NCI-H2171 treated with DMSO at 0.1 percent for 48 hours (cell line): Measurements from ENCODE around the gene CKAP2L.

Experiments used
- DNase-seq: peaks from one replicate; lab custom pipeline; 2025; lab: John Stamatoyannopoulos, UW

CKAP2L gene

GRCh38 chr2:112764071-112765044 is at the start of gene CKAP2L:
Gene CKAP2L, minus strand, starts transcription at chr2:112764609. Its CDS starts 11 bp downstream, at chr2:112764598.
- DNase-seq = peak; percentile 99

DNA sequence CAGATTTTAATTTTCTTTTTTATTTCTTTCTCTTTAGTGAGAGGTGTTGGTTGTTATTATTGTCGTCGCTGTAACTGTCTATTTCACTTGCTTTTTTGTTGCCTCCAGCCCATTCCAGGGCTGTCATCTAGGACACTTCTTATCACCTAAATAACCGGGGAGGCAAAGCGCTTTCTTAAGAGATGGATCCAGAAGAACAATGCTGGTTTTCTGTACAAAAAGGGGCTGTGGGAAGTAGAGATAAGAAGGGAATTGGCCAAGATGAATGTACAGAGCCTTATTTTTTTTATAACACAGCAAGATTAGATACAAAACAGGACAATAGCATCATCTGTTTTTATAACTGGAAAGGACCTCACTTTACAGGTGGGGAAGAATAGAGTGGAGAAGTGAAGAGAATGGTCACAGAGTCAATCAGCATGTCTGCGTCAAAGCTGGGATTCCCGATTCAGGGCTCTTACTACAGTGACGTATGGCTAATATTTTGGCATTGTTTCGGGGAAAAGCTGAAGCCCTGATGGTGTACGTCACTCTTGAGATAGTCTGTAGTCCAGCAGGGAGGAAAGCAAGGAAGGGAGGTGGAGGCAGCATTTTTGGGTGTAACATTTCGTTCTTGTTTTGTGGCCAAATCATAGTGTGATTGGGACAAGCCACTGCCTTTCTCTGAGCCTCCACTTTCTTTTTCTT is 49.0 kb upstream of the CKAP2L start:
- DNase-seq = no peak

- DNase-seq = no peak
Observed at GRCh38 chr2:112812318-112813267, 48.2 kb upstream of the CKAP2L start.

DNA sequence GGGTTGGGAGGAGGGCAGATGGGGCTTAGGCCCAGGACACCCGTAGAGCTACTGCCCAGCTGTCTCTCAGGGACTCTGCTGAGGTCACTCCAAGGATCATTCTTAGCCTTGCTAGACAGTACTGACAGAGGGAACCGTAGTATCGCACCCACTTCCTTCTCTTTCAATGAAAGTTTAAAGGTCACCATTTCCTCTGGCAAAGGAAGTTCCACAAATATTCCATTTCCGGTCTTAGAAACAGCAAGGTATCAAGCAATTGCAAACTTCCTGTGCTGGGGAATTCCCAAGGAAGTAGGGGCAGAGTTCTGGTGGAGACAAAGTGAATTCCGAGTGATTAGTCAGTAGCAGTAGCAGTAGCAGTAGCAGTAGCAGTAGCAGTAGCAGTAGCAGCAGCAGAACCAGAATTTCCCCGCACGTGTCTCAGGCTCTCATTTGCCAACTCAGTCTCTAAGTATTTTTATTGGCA is 47.5 kb upstream of the CKAP2L start:
- DNase-seq = no peak

DNA sequence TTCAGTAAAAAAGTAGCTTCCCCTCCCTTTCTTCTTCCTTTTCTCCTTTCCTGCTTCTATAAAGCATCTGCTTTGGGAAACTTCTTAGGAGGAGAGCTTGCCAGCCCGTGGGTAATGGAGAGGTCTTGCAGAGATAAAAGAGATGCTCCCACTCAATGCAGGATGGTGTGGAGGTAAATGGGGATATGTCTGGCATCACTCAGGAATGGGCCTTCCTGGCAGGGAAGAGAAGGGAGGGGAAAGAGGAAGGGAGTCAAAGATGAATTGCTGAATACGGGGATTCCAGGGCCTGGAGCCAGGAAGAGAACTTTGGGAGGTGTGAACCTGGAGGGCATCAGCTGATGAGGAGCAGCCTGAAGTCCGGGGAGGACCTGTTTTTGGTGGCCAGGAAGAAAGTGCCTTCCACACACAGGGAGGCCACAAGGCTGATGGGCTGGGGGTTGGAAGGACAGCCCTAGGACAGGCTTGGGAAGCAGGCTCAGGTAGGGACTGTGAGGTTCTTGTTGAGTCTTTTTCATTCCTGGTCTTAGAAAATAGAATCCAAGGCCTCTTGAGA is 46.9 kb upstream of the CKAP2L start:
- no peak for DNase-seq

GRCh38 chr2:112809112-112809511 is 44.7 kb upstream of the CKAP2L start:
- no peak for DNase-seq

DNA sequence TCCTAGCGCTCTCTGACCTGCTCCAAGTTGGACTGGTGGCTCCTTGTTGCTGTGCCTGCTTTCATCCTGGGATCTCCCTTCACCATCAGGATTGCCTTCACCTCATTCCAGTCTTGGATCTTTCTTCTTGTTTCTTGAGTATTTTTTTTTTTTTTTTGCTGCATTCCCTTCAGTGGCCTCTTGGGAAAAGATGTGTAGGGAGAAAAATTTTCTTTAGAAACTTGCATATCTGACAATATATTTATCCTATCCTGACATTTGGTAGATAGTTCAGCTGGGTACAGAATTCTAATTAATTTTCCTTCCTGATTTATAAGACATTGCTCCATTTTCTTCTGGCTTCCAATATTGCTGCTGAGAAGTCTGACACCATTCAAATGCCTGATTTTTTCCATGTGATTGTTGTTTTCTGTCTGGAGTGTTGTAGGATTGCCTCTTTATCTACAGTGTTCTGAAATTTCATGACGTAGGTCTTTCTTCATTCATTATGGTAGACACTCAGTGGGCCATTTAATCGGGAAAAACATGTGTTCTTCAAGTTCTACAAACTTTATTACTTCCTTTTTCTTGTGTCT is 42.9 kb upstream of the CKAP2L start:
- DNase-seq = no peak

DNA sequence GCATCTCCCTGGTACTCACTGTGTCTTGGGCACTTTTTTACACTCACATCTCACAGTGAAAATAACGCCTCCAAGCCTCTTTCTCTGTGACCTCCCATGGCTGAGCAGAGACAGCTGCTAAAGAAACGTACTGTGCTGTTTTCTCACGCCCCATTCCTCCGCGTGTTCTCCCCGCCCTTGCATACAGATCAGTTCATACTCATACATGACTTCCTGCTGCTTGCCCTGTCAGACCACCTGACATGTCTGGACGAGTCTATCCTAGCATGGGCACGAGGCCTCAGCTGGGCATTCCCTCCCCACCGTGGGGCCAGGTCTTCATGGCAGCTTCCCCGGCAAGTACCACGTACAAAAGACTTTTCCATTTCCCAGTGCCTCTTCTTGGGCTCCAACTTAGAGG is 41.1 kb upstream of the CKAP2L start:
- DNase-seq = no peak

GRCh38 chr2:112803691-112804521 is 39.5 kb upstream of the CKAP2L start:
- DNase-seq = no peak

GRCh38 chr2:112800881-112801583 is 36.6 kb upstream of the CKAP2L start:
- DNase-seq = no peak

DNA sequence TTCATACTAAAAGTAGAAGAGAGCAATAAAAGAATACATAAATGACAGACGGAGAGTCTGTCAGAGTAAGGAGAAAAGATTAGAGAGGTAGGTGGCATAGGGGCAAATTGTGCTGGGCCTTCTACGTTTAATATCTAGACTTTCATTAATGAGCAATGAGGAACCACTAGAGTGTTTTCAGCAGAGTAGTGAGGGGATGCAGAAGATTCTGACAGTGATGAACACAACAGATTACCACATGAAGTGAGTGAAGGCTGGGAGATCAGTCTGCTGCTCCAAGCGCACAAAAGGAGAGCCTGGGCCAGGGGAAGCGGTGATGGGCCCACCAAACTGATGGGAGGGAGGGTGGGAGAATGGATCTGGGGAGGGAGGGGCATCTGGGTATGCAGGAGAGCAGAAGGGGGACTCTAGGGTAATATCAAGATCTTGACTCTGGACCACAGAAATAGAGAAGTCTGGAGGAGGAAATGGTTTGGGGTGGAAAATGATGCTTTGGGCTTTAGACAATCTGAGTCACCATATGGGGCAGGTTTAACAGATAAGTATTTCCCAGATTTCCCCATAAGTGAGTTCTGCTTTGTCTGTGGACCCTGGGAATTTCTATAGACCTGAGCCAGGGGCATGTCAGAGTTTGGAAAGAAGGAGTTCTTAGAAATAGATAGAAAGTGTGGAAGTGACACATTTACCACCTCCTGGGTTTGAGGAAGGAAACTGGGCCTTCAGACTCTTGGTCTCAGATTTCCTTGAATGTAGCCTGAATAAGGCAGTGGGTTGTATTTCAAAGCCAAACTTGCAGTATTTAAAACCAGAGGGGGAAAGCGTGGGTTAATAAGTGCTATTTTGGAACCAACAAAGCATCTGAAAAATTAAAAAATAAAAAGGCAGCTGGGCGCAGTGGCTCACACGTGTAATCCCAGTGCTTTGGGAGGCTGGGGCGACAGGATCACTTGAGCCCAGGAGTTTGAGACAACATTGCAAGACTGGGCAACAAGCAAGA is 34.9 kb upstream of the CKAP2L start:
- DNase-seq = no peak

- no peak for DNase-seq
Observed at GRCh38 chr2:112796486-112796885, 32.1 kb upstream of the CKAP2L start.

DNA sequence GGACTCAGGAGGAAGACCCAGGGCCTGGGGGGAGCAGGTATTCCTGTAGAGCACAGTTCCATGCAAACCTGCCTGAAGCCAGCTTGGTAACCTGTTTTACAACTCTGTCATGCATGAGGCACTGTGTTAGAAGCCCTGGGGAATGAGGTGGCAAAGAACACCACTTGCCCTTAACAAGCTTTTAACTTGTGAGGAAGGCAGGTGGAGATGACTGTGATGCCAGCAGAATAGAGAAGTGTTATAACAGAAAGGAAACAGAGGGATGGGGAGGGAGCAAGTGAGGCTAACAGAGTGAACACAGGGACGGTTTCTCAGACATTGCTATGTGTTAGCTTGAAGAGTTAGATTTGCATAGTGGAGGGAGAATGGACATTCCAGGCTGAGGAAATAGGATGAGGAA is 31.4 kb upstream of the CKAP2L start:
- no peak for DNase-seq

GRCh38 chr2:112794841-112795240 is 30.4 kb upstream of the CKAP2L start:
- DNase-seq = no peak

GRCh38 chr2:112794131-112794733 is 29.8 kb upstream of the CKAP2L start:
- no peak for DNase-seq

- DNase-seq = no peak
Observed at GRCh38 chr2:112793449-112793978, 29.1 kb upstream of the CKAP2L start.

- no peak for DNase-seq
Observed at GRCh38 chr2:112792419-112792818, 28.0 kb upstream of the CKAP2L start.
